GM19025 (cell line): ENCODE measurements around the gene MICAL1.
A peak's percentile ranks its signal among the peaks of the same experiment; 100 is the strongest.

Source experiments
- ATAC-seq: cut with Tn5 transposase; IDR thresholded peaks from one replicate; pipeline ENCODE4 v1.9.1; 2021; ENCODE audit warnings: mild to moderate bottlenecking, low read depth, moderate library complexity; ENCODE audit not compliant: unreplicated experiment

Gene MICAL1

DNA sequence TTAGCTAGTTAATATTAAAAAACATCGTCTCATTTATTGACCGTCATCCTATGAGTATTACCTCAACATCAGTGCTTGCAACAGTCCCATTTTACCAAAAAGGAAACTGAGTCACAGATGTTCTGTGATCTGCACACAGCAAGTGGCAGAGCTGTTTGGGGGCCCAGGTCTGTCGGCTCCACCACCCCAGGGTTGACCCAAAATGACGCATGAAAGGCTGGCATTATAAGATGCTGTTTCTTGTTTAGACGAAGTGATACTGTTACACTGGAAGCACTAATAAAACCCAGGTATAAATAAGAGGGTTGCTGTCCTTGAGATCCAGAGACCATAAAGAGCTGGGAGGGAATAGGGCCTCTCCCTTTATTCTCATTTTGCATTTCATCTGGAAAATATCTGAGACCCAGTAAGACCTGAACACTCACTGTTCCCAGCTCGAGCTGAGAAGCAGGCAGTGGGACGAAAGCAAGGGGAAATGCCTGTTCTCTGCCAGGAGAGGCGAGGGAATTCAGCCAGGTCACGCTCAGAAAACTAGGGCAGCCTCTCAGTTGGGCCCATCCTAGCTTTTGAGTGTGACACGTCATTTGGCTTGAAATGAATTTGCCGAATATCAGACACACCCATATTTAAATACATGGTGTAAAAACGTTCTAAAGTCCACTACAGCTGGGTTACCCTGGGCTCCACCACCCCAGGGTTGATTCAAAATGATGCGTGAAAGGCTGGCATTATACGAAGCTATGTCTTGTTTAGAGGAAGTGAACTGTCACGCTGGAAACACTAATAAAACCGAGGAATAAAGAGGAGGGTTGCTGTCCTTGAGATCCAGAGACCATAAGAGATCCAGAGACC lies 1.4 kb upstream of the MICAL1 start:
- ATAC-seq, result no peak

DNA sequence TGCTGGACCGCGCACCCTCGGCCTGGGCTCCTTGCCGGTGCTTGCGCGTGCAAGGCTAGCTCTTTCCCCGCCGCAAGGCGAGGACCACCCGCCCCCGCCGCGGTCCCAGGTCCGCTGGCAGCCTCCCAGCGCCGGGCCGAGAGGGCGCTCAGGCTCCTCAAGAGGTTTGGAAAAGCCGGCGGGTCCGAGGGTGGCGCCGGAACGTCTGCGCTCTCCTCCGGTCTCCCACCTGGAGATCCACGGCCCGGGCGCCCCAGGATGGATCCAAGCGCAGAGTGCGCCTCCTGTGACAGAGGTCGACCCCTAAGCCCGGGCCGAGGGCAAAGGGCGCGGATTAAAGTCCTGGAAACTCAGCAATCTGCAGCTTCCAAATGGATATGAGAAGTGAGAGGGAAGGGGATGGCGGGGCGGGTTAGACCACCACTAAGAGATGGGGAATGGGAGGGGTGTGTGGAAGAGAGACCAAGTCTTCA lies 575 bp upstream of the MICAL1 start:
- peak; percentile 13 for ATAC-seq

DNA sequence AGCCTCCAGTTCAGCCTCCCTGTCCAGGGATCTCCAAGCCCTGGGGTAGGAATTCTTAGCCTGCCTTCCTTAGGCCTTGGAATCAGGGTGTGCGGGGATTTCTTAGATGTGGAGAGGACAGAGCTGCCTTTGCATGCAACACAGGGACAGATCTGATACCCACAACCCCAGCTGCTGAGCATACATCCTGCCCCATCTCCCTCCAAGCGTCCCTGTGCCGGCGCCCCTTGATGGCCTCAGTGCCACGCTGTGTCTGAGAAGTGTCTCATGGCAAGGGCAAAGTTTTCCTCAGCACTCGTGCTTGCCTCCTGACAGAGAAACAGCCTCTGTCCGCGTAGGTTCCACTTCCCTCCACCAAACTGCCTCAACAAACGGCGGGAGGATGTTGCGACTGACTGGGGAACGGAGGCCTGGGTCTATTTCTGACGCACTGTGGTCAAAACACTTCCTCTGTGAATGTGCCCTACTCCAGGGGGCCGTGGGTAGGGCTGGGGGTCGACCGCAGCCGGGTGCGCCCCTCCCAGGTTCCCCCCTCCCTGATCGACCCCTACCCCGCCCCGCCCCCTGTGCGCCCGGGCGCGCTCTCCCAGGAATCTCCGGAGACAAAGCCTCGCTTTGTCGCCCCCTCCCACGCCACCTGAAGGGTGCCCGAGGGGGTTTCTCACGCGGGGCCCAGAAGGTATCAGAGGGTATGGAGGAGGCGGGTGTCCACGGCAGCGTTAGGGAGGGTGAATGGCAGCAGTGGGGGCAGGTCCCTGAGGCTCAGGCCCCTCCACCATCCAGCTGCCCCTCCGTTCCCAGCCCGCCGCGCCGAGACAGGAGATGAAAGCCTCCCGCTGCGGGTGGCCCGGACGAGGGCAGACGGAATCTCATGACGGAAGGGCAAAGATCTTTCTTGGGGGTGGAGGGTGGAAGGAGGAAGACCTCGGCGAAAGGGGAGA lies 806 bp downstream of the MICAL1 start:
- peak; percentile 20 for ATAC-seq

DNA sequence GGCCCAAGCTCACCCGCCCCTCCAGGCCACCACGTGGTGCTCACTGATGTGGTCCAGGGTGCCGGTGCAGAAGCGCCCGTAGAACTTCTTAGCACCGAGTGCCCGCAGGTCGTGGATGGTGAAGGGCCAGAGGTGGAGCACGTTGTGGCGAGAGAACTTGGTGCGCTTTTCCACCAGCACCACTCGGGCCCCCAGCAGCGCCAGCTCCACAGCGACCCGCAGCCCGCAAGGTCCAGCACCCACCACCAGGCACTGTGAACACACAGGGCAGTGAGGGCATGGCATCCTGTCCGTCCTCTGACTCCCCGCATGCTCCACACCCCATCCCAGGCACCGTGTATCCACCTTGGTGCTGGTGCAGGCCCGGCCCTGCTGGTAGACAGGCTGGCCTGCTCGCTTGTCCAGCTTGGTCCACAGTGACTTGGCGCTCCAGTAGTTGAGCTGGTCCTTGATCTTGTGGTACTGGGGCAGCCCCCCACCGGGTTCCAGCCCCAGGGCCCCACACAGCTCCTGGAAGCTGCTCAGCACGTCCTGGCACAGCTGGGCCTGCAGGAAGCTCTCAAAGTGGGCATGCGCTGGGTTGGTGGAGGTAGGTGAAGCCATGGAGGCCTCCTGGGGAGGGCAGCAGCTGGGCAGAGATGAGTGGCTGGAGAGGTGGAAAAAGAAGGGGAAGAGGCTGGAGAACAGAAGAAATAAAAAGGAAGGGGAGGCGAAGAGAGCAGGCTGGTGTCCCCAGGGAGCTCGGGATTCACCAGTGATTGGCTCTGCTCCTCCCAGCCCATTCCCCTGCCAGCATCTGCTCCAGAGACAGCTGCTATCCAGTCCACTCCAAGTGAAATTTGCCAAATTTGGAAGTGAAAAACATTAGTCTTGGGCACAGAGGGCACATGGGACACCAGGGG lies 1.7 kb downstream of the MICAL1 start:
- ATAC-seq, result no peak

DNA sequence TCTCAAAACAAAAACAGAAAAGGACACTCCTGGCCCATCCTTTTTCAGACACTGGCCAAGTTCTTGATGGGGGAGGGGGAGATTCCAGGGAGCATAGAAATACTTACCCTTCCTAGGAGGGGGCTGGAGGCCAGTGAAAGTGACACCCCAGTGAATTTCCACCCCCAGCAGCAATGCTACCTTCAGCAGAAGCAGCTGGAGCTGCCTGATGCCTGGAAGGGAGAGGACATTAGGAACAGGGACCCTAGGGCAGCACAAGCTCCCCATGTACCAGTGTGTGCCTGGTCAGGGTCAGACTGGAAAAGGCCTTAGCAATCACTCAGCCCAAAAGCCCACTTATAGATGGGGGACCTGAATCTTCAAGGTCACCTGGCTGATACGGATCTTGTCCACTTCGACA lies 2.4 kb downstream of the MICAL1 start:
- no peak for ATAC-seq

DNA sequence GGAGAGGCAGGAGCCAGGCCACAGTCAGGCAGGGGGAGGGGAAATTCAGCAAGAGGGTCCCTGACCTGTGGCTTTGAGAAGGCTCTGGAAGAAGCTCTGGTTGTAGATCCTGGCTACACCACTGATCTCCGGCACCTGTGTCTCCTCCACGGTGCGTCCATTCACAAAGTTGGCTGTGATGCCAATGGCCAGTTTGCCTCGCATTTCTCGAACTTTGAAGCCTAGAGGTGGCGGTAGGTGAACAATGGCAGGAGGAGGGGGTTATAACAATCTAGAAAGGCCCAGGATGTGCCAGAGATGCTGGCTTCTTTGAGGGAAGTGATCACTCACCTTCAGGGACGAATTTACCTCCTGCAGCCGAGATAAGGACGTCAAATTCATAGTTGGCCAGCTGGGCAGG lies 3.4 kb downstream of the MICAL1 start:
- no peak for ATAC-seq

DNA sequence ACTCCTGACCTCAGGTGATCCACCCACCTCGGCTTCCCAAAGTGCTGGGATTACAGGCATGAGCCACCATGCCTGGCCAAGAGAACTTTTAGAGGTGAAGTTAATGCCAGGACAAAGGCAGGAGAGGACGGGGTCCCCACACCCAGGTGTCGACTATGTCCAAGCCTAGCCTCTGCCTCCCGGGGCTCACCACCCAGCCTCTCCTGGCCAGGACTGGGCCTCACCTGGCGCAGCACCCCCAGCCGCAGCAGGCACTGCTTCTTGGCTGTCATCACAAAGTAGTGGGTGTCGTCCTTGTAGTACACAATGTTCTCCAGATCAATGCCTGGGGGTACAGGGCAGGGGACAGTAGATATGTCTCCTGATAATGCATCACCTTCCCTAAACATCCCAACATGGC lies 4.2 kb downstream of the MICAL1 start:
- no peak for ATAC-seq

DNA sequence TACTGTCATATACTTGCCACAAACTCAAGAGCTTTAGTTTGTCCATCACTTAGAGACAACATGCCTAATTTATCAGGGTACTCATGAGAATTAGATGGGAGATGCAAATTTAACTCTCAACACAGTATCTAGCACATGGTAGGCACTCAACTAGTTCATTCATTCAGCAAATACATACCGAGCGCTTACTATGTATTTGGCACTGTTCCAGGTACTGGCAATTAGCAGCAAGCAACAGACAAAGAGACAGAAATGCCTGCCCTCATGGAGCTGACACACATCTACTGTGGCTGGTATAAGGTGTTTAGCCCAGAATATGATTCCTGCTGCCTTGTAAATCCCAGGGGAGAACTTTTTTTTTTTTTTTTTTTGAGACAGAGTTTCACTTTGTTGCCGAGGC lies 4.8 kb downstream of the MICAL1 start:
- no peak for ATAC-seq

DNA sequence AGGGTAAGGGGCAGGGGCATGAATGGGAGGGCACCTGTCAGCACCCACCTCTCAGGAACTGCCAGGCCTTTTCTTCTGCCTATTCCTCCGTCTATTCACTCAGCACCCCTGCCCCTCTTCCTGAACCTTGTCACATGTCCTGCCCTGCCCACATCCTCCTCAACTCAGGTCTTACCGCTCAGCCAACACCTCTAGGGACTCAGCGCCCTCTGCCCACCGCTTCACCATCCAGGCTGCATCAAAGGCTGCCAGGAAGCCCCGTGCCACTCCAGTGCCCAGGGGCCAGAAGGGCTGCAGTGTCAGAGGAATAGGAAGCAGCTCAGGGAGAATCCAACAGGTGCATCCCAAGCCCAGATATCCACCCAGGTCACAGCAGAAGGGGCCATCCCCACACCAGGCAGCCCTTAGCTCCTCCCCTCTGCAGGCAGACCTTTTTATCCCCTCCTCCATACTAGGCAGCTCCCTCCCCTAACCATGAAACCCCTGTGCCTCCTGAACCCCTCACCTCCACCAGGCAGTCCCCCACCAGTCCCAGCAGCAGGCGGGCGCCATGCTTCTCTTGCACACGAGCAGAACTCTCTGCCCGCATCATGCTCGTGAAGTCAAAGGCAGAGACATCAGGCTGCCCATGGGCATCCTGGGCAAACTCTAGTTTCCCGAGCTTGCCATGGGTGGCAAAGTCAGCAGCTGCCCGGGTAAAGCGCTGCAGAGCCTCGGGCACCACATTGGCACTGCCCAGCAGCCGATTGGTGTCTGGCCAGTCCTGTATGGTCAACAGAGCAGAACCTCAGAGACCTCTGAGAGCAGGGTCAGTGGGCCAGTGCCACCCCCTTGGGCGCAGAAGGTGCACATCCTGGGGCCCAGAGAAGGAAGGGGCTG lies 5.5 kb downstream of the MICAL1 start:
- no peak for ATAC-seq

DNA sequence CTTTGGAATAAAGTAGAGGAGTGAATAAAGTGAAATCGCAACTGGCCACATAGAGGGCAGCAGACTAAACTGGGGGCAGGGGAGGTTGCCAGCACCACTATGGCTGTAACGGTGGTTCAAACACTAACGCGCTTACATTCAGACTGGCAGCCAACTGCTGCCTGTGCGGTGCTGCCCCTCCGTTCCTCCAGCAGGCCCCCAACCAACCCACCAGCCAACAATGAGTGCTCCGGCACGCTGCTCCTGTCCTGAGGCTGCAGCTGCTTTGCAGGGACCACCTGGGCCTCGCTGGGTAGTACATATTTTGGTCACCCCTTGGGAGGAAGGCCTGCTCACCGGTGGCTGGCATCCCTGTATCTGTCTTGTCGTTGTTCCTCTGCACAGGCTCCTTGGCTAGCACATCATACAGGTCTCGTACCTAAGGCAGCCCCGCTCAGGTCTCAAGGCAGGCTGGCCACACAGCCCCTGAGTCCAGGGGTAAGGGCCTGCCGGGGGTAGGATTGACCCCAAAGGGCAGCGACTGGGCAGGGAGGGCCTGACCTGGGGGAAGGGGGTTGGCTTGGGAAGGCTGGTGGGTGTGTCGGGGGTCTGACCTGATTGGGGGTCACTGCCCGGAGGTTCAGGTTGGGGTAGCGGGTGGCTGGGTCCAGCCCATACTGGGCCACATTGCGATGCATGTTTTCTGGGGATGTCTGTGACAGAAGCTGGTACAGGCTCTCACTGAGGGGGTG lies 6.3 kb downstream of the MICAL1 start:
- no peak for ATAC-seq

DNA sequence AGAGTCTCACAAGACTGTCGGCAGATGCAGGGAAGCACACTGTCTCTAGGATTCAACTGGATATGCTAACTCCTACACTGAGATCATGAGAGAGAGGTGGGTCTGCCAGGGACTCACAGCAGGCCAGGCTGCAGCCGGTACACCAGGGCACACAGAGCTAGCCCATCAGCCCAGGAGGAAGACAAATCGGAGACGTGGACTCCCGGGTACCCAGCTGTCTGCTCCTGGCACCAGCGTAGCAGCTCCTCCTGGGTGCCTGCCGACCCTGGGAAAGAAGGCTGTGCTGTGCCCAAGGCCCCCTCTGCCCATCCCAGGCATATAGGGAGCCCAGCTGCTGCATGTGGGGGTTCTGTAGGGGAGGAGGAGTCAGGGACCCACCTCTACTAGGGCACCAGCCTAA lies 7.0 kb downstream of the MICAL1 start:
- ATAC-seq, result no peak

DNA sequence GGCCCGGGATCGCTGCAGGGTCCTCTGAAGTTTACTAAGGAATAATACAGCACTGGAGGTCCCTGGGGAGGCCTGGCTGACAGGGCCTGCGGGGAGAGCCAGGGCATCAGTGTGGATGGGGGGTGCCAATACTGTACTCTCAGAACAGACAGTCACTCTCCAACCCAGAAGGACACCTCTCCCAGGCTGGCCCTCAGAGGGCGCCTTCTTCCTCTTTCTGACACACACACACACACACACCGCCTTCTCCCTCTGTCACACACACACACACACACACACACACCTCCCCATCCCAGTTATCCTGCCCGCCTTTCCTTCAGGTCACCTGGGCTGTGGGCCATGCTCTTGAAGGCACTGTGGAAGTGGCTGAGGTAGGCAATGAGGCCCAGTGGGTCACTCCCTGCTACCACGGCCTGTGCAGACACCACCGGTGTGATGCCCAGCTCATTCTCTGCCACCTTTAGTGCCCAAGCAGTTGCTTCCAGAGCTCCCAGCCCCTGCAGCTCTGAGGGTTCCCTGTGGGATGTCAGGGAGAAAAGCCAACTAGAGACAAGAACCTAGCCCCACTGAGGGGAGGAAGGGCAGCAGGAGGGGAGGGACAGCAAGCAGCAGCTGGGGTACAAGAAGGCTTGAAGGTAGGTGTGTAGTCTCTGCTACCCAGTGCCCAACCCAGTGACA lies 7.6 kb downstream of the MICAL1 start:
- no peak for ATAC-seq

DNA sequence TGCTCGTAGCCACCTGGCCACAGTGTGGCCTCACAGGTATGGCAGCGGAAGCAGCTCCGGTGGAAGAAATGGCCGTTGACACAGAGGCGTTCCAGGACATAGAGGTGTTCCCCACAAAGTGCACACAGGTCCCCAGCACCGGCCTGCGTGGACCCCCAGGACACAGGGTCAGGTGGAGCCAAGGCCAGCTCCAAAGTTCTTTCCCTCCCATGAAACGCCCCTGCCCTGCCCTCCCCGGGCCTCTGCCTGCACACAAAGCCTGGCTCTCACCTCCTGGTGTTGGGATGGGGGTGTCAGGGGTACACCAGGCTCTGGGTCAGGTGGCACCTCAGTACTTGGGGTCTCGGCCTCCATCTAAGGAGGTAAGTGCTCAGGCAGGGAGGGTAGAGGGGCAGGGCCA lies 8.5 kb downstream of the MICAL1 start:
- ATAC-seq, result no peak

DNA sequence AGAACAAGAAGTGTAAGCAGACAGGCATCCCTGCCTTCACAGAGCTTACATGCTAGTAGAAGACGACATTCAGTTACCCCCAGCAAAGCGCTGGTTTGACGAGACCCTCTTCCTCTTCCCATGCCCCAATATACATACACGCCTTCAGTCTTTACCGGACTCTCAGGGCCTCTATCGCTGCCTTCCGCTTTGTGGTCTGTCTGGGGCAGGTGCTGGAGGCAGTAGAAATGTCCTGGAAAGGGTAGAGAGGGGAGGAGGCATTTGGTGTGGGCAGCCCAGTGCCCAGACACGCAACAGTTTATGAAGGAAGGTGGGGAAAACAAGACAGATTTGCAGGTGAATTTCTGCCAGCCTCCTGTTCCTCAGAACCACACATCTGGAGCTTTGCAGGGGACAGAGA lies 9.0 kb downstream of the MICAL1 start:
- ATAC-seq, result no peak

DNA sequence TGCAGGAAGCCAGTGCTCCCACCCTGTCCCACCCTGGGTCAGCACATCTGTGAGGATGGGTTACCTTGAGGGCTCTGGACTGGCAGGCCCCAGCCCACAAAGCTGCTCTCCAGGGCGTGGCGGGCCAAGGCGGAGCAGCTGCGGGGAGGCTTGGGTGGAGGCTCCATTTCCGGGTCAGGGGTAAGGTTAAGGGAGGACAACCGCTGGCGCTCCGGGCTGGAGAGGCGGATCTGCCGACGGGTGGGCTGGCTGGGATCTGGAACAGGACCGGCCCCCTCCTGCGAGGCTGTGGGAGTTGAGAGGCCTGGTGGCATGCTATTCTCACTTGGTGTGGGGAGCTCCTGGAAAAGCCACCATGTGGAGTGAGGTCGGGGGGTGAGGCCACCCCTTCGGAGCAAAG lies 9.5 kb downstream of the MICAL1 start:
- ATAC-seq, result no peak

DNA sequence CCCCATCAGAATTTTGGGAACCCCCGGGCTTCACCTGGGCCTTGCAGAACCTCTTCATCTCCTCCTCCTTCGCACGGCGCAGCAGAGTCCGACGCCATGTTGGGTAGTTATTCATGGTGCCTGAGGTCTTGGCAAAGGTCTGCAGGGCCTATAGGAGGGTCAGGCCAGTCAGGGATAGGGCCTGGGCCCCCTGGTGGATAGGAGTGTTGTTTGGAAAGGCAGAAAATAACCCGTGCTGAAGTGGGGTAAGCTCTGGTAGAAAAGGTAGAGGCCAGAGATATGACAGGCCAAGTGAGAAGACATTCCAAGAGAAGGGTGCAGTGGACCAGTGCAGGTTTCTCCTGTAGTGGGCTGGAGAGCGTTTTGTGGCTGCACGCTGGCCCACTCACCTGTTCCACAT lies 10.2 kb downstream of the MICAL1 start:
- no peak for ATAC-seq

DNA sequence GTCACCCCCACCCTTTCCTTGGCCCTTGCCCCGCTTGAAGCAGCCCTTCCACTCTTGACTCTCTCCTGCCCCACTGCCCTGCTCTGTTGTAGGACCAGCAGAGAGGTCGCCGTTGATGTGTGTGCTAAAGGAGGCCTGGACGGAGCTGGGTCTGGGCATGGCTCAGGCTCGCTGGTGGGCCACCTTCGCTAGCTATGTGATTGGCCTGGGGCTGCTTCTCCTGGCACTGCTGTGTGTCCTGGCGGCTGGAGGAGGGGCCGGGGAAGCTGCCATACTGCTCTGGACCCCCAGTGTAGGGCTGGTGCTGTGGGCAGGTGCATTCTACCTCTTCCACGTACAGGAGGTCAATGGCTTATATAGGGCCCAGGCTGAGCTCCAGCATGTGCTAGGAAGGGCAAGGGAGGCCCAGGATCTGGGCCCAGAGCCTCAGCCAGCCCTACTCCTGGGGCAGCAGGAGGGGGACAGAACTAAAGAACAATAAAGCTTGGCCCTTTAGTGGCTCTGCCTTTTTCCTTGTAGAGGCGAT lies 12.1 kb downstream of the MICAL1 start:
- no peak for ATAC-seq

DNA sequence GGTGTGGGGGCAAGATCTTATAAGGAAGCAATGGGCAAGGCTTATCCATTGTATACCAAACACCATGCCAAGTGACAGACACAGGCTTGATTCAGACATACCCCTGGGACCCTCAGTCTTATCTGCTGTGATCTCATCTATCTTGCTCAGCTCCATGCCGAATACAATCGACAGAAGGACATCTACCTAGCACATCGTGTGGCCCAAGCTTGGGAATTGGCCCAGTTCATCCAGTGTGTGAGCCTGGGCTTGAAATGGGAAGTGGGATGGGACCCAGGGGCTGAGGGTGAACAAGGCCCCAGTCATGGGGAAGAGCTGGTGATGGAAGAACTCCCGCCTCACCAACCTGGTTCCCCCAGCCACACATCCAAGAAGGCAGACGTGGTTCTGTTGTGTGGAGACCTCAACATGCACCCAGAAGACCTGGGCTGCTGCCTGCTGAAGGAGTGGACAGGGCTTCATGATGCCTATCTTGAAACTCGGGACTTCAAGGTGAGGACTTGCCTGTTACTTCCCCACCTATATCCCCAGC lies 13.1 kb downstream of the MICAL1 start:
- ATAC-seq, result no peak
